Measurements from ENCODE around the gene FMN1. TPM values are rescaled to one million over a fixed set of nuclear protein-coding genes. Genes with fewer than 3 reads are reported as not detected.
A peak's percentile ranks its signal among the peaks of the same experiment; 100 is the strongest.

Gene FMN1
- total and polyA plus RNA-seq, 2 of the 13 experiments (the other 11 are each of a cell fraction or from before 2014, with no cell fraction given): 0.20 to 0.60 TPM

- no peaks in the 10 kb centered on the region for H3K79me2 ChIP-seq (ENCODE audit: insufficient read depth, low read length)
- in situ Hi-C loops (cut with HindIII; ENCODE audit: extremely low pct_ligation_motif_present, low pct_unique_long_range_greater_than_20kb) (no loop called here), intact Hi-C loops (cut with micrococcal nuclease; ENCODE audit: unreplicated experiment) (loop anchor here (5.0 kb wide), 1 partner anchor 46 kb away; no protein-coding TSS in a partner anchor)
- POLR2A ChIA-PET: interaction anchor here (0.6 to 0.9 kb wide), 2 partner anchors 134 to 1758 kb away, joined by 3 read pairs; no protein-coding TSS in a partner anchor
- no peaks in the 10 kb centered on the region; a peak in 1 of 5 replicates for H3K27me3 ChIP-seq (ENCODE audit: control insufficient read depth in 1 of 2, insufficient read depth in 2 of 2, low read length in 2 of 2)
- H3K27ac ChIP-seq (ENCODE audit: extremely low read length, insufficient read depth, low read length): no peak overlapping the region
- DNase-seq (ENCODE audit: low spot score) (peak; percentile 66), ATAC-seq (peak; percentile 93), FAIRE-seq (peak; percentile 67)
- no peaks in the 10 kb centered on the region for H4K20me1 ChIP-seq (ENCODE audit: insufficient read depth, low read length)
- H3K4me3 ChIP-seq (replicated peaks in 1 of 3; ENCODE audit: insufficient read depth in 1 of 3, low read depth in 2 of 3, low read length in 3 of 3): peak overlapping the region; percentile 35 to 65 (median 56)
- peak overlapping the region; percentile 52 for H3K9ac ChIP-seq (ENCODE audit: insufficient read depth, low read depth, low read length)
- peaks cover 37% of the 10 kb centered on the region for H3K4me1 ChIP-seq (ENCODE audit: insufficient read depth, low read length)
- peak overlapping the region; percentile 88 for H2AFZ ChIP-seq (ENCODE audit: low read length)
- no peaks in the 10 kb centered on the region for H3K36me3 ChIP-seq (replicated peaks in 1 of 2; ENCODE audit: control insufficient read depth in 1 of 2, insufficient read depth in 2 of 2, low read length in 2 of 2)
- H3K4me2 ChIP-seq (ENCODE audit: low read depth, low read length): peak overlapping the region; percentile 84
- H3K9me3 ChIP-seq (ENCODE audit: low read length): no peaks in the 10 kb centered on the region
- CTCF ChIA-PET (ENCODE audit: low intra/inter-chr PET ratio, low total read pairs): no interaction called here
- WGBS (ENCODE audit: low lambda C conversion rate): 5% methylated on average over 6 of the region's 14 CpGs
- TSS peak; percentile 50 for BruUV-seq (replicated peaks)
- TF ChIP-seq MAFK (conservative IDR thresholded peaks at IDR 0.05 in 1 of 2, IDR thresholded peaks at IDR 0.05 in 1 of 2; ENCODE audit: low read length in 2 of 2) (peak; percentile 75), RXRA (CRISPR knock-in tag; IDR thresholded peaks at IDR 0.05) (no peak), TSC22D2 (CRISPR knock-in tag; IDR thresholded peaks at IDR 0.05; ENCODE audit: borderline replicate concordance) (no peak), ZNF232 (CRISPR knock-in tag; IDR thresholded peaks at IDR 0.05; ENCODE audit: borderline replicate concordance) (no peak), GRHL1 (CRISPR knock-in tag; conservative IDR thresholded peaks at IDR 0.05) (no peak), HIVEP1 (CRISPR knock-in tag; IDR thresholded peaks at IDR 0.05) (no peak), ZSCAN5A (CRISPR knock-in tag; IDR thresholded peaks at IDR 0.05; ENCODE audit: borderline replicate concordance) (no peak), ZNF276 (CRISPR knock-in tag; IDR thresholded peaks at IDR 0.05; ENCODE audit: low read depth) (no peak), MAFF (IDR thresholded peaks at IDR 0.05; ENCODE audit: low read depth, low read length) (peak; percentile 69), PBX3 (CRISPR knock-in tag; IDR thresholded peaks at IDR 0.05; ENCODE audit: borderline replicate concordance) (no peak), ZNF83 (CRISPR knock-in tag; IDR thresholded peaks at IDR 0.05; ENCODE audit: borderline replicate concordance) (no peak), GPBP1L1 (CRISPR knock-in tag; IDR thresholded peaks at IDR 0.05) (no peak)
Observed at GRCh38 chr15:33068007-33068481, 126.5 kb downstream of the FMN1 start.

Data from HepG2 (cell line).